ENCODE data around the gene IRF2BP1.

IRF2BP1 gene

DNA sequence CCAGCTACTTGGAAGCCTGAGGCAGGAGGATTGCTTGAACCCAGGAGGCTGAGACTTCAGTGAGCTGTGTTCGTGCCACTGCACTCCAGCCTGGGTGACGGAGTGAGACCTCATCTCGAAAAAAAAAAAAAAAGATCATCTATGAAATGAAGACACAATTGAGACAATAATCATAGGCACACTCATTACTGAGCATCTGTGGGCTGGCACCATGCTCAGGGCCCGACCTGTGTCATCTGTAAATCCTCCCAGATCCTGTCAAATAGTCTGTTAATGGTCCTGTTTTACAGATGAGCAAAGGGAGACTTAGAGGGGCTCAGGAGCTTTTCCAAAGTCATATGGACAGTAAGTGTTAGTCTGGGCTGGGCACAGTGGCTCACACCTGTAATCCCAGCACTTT, 32.8 kb upstream of the IRF2BP1 start:
- Histone ChIP-seq H2AK5ac (ENCODE audit: low read length) (no peak overlapping the region), H4K5ac (ENCODE audit: low read length) (no peak overlapping the region)
- WGBS (ENCODE audit: extremely low coverage, insufficient coverage, low lambda C conversion rate): no CpG with 5 or more reads among the region's 4 CpGs

DNA sequence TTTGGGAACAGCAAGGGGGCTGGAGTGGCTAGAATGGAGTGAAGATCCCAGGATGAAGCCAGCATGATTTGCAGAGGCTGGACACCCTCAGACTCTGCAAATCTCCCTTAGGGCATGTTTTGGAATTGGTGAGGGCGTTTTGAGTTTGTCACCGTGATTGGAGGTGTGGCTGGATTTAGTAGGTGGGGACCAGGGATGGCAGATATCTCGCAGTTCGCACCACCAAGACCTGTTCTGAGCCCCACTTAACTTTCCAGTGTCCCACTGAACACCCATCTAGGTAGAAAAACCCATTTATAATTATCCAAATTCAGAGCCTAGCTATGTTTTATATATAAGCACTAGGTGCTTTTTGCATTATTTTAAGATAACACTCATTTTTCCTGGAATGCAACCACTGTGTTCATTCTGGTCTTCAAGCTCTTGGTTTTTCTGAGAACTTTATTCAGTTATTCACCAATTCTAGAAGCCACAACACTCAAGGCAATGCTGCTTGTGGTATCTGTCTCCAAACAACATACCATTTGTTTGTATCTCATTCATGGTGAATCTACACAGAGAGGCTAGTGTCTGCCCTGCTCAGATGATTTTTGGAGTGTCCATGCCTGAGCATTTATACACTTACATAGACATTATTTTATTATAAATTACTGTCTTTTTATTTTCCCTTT, 31.6 kb upstream of the IRF2BP1 start:
- Histone ChIP-seq H3K4me2 (ENCODE audit: low read length) (no peak overlapping the region), H2AK5ac (ENCODE audit: low read length) (no peak overlapping the region), H3K4me1 (ENCODE audit: control insufficient read depth, low read depth, low read length) (no peaks in the 10 kb centered on the region), H3K4ac (ENCODE audit: low read depth, low read length) (no peak overlapping the region), H3K18ac (ENCODE audit: low read length) (no peak overlapping the region), H3K79me1 (ENCODE audit: low read length) (no peaks in the 10 kb centered on the region), H3K56ac (ENCODE audit: low read length) (no peak overlapping the region), H2BK120ac (ENCODE audit: low read depth, low read length) (no peak overlapping the region), H3K4me3 (ENCODE audit: low read length) (no peak overlapping the region), H3K79me2 (ENCODE audit: control insufficient read depth, insufficient read depth, low read length) (no peaks in the 10 kb centered on the region), H3K23ac (ENCODE audit: low read length) (no peak overlapping the region), H3K27ac (ENCODE audit: low read depth, low read length) (no peak overlapping the region), H3K27me3 (ENCODE audit: insufficient read depth, low read length, poor library complexity) (no peaks in the 10 kb centered on the region), H2BK5ac (ENCODE audit: low read length) (no peak overlapping the region), H4K8ac (ENCODE audit: low read depth, low read length) (no peak overlapping the region), H3K36me3 (ENCODE audit: control insufficient read depth, insufficient read depth, low read length) (no peaks in the 10 kb centered on the region), H2BK15ac (replicated peaks; ENCODE audit: low read depth) (no peak overlapping the region), H4K5ac (ENCODE audit: low read length) (no peak overlapping the region), H3K9ac (ENCODE audit: low read length) (no peak overlapping the region)
- WGBS (ENCODE audit: extremely low coverage, insufficient coverage, low lambda C conversion rate): no CpG with 5 or more reads among the region's 4 CpGs
- DNase-seq: no peak

More for the DNA sequence above, 32.8 kb upstream of the IRF2BP1 start:
- Histone ChIP-seq H3K36me3 (ENCODE audit: control insufficient read depth, insufficient read depth, low read length) (no peaks in the 10 kb centered on the region), H2BK5ac (ENCODE audit: low read length) (no peak overlapping the region), H3K79me1 (ENCODE audit: low read length) (no peaks in the 10 kb centered on the region), H3K4ac (ENCODE audit: low read depth, low read length) (no peak overlapping the region), H2BK15ac (replicated peaks; ENCODE audit: low read depth) (no peak overlapping the region), H3K56ac (ENCODE audit: low read length) (no peak overlapping the region), H4K8ac (ENCODE audit: low read depth, low read length) (no peak overlapping the region), H3K4me2 (ENCODE audit: low read length) (no peak overlapping the region), H3K4me3 (ENCODE audit: low read length) (no peak overlapping the region), H3K23ac (ENCODE audit: low read length) (no peak overlapping the region), H3K18ac (ENCODE audit: low read length) (no peak overlapping the region), H3K79me2 (ENCODE audit: control insufficient read depth, insufficient read depth, low read length) (no peaks in the 10 kb centered on the region), H3K27me3 (ENCODE audit: insufficient read depth, low read length, poor library complexity) (no peaks in the 10 kb centered on the region), H2BK120ac (ENCODE audit: low read depth, low read length) (no peak overlapping the region), H3K9ac (ENCODE audit: low read length) (no peak overlapping the region), H3K27ac (ENCODE audit: low read depth, low read length) (no peak overlapping the region), H3K4me1 (ENCODE audit: control insufficient read depth, low read depth, low read length) (no peaks in the 10 kb centered on the region)
- no peak for DNase-seq

DNA sequence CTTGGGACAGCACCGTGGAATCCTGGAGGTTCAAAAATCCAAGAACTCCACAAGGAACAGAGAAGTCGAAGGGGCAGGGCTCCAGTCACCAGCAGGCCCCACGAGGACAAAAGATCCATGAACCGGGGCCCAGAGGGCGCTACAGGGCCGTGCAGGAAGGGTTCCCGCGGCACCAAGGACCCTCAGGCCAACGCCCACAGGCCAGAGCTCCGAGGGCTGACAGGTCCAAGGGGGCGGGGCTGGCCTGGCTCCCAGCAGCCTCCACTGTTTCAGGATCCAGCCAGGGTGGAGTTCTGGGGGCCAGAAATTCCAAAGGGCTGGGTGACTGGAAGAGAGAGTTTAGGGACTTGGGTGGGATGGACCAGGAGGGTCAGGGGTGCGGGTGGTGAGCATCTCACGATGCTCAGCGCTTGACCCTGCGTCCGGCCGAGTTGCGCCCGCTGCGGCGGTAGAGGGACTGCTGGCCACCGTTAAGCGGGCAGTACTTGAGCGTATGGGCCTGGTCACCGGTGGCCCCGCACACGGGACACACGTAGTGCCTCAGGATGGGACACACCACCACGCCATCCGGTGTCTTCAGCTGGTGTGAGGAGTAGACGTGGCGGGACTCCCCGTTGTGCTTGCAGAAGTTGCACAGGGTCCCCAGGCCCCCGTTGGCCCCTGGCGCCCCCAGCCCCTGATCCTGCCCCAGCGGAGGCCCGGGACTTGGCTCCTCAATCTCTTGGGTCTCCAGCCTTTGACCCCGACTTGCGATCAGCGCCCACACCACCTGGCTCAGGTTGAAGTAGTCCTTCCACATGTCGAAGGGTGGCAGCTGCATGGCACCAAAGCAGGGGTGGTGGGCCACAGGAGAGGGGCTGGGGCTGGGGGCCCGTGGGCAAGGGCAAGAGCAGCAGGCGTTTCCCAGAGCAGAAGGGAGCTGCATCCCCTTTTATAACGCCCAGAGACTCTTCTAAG, 28.2 kb upstream of the IRF2BP1 start, which contains the start of gene NANOS2:
NANOS2 (minus strand) TSS at position 905 of the 957 bp plus-strand sequence; CDS start at position 820, 85 bp downstream.
- WGBS (ENCODE audit: extremely low coverage, insufficient coverage, low lambda C conversion rate): no CpG with 5 or more reads among the region's 44 CpGs
- Histone ChIP-seq H3K18ac (ENCODE audit: low read length) (no peak within 1 kb of the TSS), H3K79me1 (ENCODE audit: low read length) (no peaks in the 10 kb centered on the region), H3K36me3 (ENCODE audit: control insufficient read depth, insufficient read depth, low read length) (no peaks in the 10 kb centered on the region), H4K8ac (ENCODE audit: low read depth, low read length) (no peak within 1 kb of the TSS), H3K27ac (ENCODE audit: low read depth, low read length) (no peak within 1 kb of the TSS), H3K4ac (ENCODE audit: low read depth, low read length) (no peak within 1 kb of the TSS), H2BK15ac (replicated peaks; ENCODE audit: low read depth) (no peak within 1 kb of the TSS), H2BK120ac (ENCODE audit: low read depth, low read length) (no peak within 1 kb of the TSS), H3K79me2 (ENCODE audit: control insufficient read depth, insufficient read depth, low read length) (no peaks in the 10 kb centered on the region), H3K4me2 (ENCODE audit: low read length) (no peak within 1 kb of the TSS), H2BK5ac (ENCODE audit: low read length) (no peak within 1 kb of the TSS), H2AK5ac (ENCODE audit: low read length) (no peak within 1 kb of the TSS), H3K4me1 (ENCODE audit: control insufficient read depth, low read depth, low read length) (no peaks in the 10 kb centered on the region), H3K9ac (ENCODE audit: low read length) (no peak within 1 kb of the TSS), H3K27me3 (ENCODE audit: insufficient read depth, low read length, poor library complexity) (no peaks in the 10 kb centered on the region), H4K5ac (ENCODE audit: low read length) (peak within 1 kb of the TSS; percentile 52), H3K4me3 (ENCODE audit: low read length) (no peak within 1 kb of the TSS), H3K23ac (ENCODE audit: low read length) (no peak within 1 kb of the TSS), H3K56ac (ENCODE audit: low read length) (peak within 1 kb of the TSS; percentile 30)
- DNase-seq: peak; percentile 90

DNA sequence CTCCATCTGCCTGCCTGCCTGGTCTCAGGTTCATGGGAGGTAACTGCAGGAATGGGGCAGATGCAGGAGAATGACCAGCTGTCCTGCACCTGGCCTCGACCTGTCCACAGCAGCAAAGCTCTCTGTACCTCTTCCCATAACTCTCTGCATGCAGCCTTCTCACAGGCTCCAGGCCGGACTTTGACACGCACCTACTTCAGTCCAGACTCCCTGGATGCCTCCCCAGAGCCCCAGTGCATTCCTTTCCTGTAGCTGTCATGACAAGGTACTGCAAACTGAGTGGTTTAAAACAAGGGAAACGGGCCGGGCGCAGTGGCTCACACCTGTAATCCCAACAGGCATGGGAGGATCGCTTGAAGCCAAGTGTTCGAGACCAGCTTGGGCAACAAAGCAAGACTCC, 25.4 kb upstream of the IRF2BP1 start:
- Histone ChIP-seq H2BK5ac (ENCODE audit: low read length) (no peak overlapping the region), H3K23ac (ENCODE audit: low read length) (no peak overlapping the region), H4K5ac (ENCODE audit: low read length) (no peak overlapping the region), H3K18ac (ENCODE audit: low read length) (no peak overlapping the region), H3K4ac (ENCODE audit: low read depth, low read length) (no peak overlapping the region), H3K27me3 (ENCODE audit: insufficient read depth, low read length, poor library complexity) (no peaks in the 10 kb centered on the region), H3K79me2 (ENCODE audit: control insufficient read depth, insufficient read depth, low read length) (no peaks in the 10 kb centered on the region), H3K56ac (ENCODE audit: low read length) (no peak overlapping the region), H2BK120ac (ENCODE audit: low read depth, low read length) (no peak overlapping the region), H3K4me3 (ENCODE audit: low read length) (no peak overlapping the region), H3K27ac (ENCODE audit: low read depth, low read length) (no peak overlapping the region), H2AK5ac (ENCODE audit: low read length) (no peak overlapping the region), H2BK15ac (replicated peaks; ENCODE audit: low read depth) (no peak overlapping the region), H3K4me2 (ENCODE audit: low read length) (no peak overlapping the region), H4K8ac (ENCODE audit: low read depth, low read length) (no peak overlapping the region), H3K36me3 (ENCODE audit: control insufficient read depth, insufficient read depth, low read length) (no peaks in the 10 kb centered on the region), H3K9ac (ENCODE audit: low read length) (no peak overlapping the region), H3K79me1 (ENCODE audit: low read length) (no peaks in the 10 kb centered on the region), H3K4me1 (ENCODE audit: control insufficient read depth, low read depth, low read length) (no peaks in the 10 kb centered on the region)
- no peak for DNase-seq
- no CpG with 5 or more reads among the region's 8 CpGs for WGBS (ENCODE audit: extremely low coverage, insufficient coverage, low lambda C conversion rate)

DNA sequence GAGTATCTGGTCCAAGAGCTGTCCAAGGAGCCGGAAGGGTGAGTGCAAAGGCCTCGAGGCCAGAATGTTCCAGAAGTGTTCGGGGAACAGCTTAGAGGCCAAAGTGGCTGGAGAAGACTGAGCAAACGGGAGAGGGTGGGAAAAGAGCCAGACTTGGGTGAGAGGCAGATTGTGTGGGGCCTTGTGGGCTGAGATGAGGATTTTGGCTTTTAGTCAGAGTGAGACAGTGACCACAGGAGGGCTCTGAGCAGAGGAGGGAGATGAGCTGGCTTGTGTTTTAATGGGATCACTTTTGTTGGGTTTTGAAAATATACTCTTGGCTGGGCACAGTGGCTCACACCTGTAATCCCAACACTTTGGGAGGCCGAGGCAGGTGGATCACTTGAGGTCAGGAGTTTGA, 23.0 kb upstream of the IRF2BP1 start:
- Histone ChIP-seq H4K8ac (ENCODE audit: low read depth, low read length) (no peak overlapping the region), H3K4me1 (ENCODE audit: control insufficient read depth, low read depth, low read length) (no peaks in the 10 kb centered on the region), H3K79me1 (ENCODE audit: low read length) (no peaks in the 10 kb centered on the region), H3K4me3 (ENCODE audit: low read length) (no peak overlapping the region), H3K27me3 (ENCODE audit: insufficient read depth, low read length, poor library complexity) (no peaks in the 10 kb centered on the region), H3K4me2 (ENCODE audit: low read length) (no peak overlapping the region), H2AK5ac (ENCODE audit: low read length) (no peak overlapping the region), H3K36me3 (ENCODE audit: control insufficient read depth, insufficient read depth, low read length) (no peaks in the 10 kb centered on the region), H3K27ac (ENCODE audit: low read depth, low read length) (no peak overlapping the region), H2BK5ac (ENCODE audit: low read length) (no peak overlapping the region), H3K23ac (ENCODE audit: low read length) (no peak overlapping the region), H3K79me2 (ENCODE audit: control insufficient read depth, insufficient read depth, low read length) (no peaks in the 10 kb centered on the region), H2BK15ac (replicated peaks; ENCODE audit: low read depth) (no peak overlapping the region), H3K9ac (ENCODE audit: low read length) (no peak overlapping the region), H2BK120ac (ENCODE audit: low read depth, low read length) (no peak overlapping the region), H3K56ac (ENCODE audit: low read length) (no peak overlapping the region), H4K5ac (ENCODE audit: low read length) (no peak overlapping the region), H3K18ac (ENCODE audit: low read length) (no peak overlapping the region), H3K4ac (ENCODE audit: low read depth, low read length) (no peak overlapping the region)
- no CpG with 5 or more reads among the region's 5 CpGs for WGBS (ENCODE audit: extremely low coverage, insufficient coverage, low lambda C conversion rate)
- no peak for DNase-seq

Measured in mesendoderm (in vitro differentiated cells).